Colonic mucosa (tissue), 4 donors: ENCODE data around the gene UNC13B. TPM values are rescaled to one million over a fixed set of nuclear protein-coding genes. Genes with fewer than 3 reads are reported as not detected.

ENCODE experiments used
- DNase-seq: peaks from one replicate; pipeline ENCODE4 v3.0.0-alpha.2; 2020
- H3K27ac ChIP-seq: fragments of 200-600 bp; one replicate; pipeline ENCODE4 v1.8.0; 2021
- H3K27me3 ChIP-seq: fragments of 200-600 bp; one replicate; pipeline ENCODE4 v1.8.0; 2021
- H3K36me3 ChIP-seq: fragments of 200-600 bp; one replicate; pipeline ENCODE4 v1.8.0; 2021
- H3K4me1 ChIP-seq: fragments of 200-600 bp; one replicate; pipeline ENCODE4 v1.8.0; 2021; ENCODE audit warnings: mild to moderate bottlenecking
- H3K4me3 ChIP-seq: fragments of 200-600 bp; one replicate; pipeline ENCODE4 v1.8.0; 2021
- H3K9ac ChIP-seq, 2 donors: one replicate each; pipeline ENCODE4 v1.7.0; 2013; ENCODE audit warnings: control low read depth in 2 of 2, low read depth in 2 of 2, low read length in 2 of 2
- H3K9me3 ChIP-seq: fragments of 200-600 bp; one replicate; pipeline ENCODE4 v1.8.0; 2021
- intact Hi-C: fragments of 100-400 bp; cut with DNase I; formaldehyde crosslinking; loops from one replicate; pipeline ENCODE4 v1.14.1; 2022
- total RNA-seq, 2 donors: library from RNA; stranded (reverse); fragmentation: NEBNext Ultra II Directional in 1 of 2; extraction: Animal tissue kit (Norgen Biotek cat#: 25700) in 1 of 2; gene quantifications; one replicate each; pipeline ENCODE4 v1.2.1, GENCODE V29; 2021
- TF ChIP-seq, protein P1 (sequence below): fragments of 200-600 bp; IDR thresholded peaks from one replicate; pipeline ENCODE4 v1.8.0; 2022; ENCODE audit warnings: antibody characterized with exemption, mild to moderate bottlenecking
- donor health status: healthy.
- donor health status: DM: no; HTN: no; CAD: no.
- donor health status: DM: no; HTN: no; CAD: no.

Gene UNC13B
- total RNA-seq, 2 donors from 2014 or later, result 43.6 to 56.1 TPM

DNA sequence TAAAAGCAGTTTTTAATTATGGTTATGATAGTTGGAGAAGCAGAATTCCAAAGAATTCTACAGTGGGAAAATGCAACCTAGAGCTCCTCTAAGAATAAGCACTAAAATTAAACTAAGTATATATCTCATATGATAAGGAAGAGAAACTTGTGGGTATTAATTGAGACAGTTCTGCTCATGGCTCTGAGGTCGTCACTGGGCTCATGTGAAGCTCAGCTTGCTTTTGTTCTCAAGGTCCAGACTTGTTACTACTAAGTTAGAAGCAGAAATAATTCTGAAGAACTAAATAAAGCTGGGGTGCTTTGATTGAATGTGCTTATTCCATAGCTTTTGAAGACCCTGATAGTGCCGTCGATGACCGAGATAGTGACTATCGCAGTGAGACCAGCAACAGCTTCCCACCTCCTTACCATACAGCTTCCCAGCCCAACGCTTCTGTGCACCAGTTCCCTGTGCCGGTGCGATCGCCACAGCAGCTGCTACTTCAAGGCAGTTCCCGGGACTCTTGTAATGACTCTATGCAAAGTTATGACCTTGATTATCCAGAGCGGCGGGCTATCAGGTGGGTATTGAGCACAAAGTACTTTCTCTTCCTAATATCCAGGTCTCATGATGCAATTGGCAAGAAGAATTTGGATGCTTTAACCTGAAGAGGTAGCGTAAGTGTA, 133.7 kb downstream of the UNC13B start:
- intact Hi-C loops, result no loop called here
- Histone ChIP-seq H3K27me3 (no peaks in the 10 kb centered on the region), H3K27ac (no peak overlapping the region), H3K36me3 (no peaks in the 10 kb centered on the region), H3K9me3 (no peaks in the 10 kb centered on the region), H3K9ac (no peak overlapping the region), H3K4me1 (no peaks in the 10 kb centered on the region), H3K4me3 (no peak overlapping the region)
- DNase-seq, result no peak
- TF ChIP-seq, protein P1, sequence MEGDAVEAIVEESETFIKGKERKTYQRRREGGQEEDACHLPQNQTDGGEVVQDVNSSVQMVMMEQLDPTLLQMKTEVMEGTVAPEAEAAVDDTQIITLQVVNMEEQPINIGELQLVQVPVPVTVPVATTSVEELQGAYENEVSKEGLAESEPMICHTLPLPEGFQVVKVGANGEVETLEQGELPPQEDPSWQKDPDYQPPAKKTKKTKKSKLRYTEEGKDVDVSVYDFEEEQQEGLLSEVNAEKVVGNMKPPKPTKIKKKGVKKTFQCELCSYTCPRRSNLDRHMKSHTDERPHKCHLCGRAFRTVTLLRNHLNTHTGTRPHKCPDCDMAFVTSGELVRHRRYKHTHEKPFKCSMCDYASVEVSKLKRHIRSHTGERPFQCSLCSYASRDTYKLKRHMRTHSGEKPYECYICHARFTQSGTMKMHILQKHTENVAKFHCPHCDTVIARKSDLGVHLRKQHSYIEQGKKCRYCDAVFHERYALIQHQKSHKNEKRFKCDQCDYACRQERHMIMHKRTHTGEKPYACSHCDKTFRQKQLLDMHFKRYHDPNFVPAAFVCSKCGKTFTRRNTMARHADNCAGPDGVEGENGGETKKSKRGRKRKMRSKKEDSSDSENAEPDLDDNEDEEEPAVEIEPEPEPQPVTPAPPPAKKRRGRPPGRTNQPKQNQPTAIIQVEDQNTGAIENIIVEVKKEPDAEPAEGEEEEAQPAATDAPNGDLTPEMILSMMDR, result no peak

DNA sequence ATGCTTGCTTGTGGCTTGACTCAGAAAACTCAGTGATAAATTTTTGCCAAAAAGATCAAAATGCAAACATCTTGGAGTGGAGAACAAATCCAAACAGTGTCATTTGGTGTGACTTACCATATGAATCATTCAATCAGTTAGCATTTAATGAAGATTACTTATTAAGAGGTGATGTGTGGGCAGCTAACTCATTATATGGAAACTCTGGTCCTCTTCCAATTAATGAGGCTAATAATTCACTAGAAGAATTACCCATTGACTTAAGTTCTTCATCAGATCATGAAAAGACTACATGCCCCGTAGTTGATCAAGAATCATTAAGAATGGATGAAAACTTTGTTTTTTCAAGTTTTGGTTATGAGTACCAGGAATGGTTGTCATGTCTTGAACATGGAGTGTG, 141.8 kb downstream of the UNC13B start:
- no peak overlapping the region for H3K9ac ChIP-seq
- intact Hi-C loops, result no loop called here

DNA sequence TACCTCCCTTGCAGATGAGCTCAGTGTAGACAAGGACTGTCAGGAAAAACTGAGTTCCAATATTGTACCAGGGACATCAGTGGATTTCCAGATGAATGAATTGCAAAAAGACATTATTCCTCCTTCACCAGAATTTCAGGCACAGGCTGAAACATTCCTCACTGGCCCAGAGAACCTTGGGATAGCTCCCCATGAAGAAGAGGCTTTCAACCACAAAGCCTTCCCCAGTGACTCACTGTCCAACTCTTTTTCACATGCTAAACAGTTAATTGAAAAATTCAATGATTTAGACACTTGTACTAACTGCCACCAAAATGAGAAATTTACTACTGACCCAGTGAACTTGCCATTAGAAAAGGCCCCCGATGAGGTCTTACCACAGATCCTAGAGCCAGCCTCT, 144.5 kb downstream of the UNC13B start:
- H3K9ac ChIP-seq, result no peak overlapping the region
- TF ChIP-seq, protein P1, result no peak
- no peak overlapping the region for H3K4me3 ChIP-seq
- peaks cover 7% of the 10 kb centered on the region for H3K36me3 ChIP-seq
- DNase-seq, result no peak
- intact Hi-C loops, result no loop called here
- H3K4me1 ChIP-seq, result no peaks in the 10 kb centered on the region
- H3K9me3 ChIP-seq, result no peaks in the 10 kb centered on the region
- no peaks in the 10 kb centered on the region for H3K27me3 ChIP-seq
- no peak overlapping the region for H3K27ac ChIP-seq

More for the DNA sequence above, 141.8 kb downstream of the UNC13B start:
- TF ChIP-seq, protein P1, result no peak
- H3K36me3 ChIP-seq, result no peaks in the 10 kb centered on the region
- DNase-seq, result no peak
- no peaks in the 10 kb centered on the region for H3K4me1 ChIP-seq
- no peak overlapping the region for H3K4me3 ChIP-seq
- H3K27me3 ChIP-seq, result no peaks in the 10 kb centered on the region
- H3K9me3 ChIP-seq, result no peaks in the 10 kb centered on the region
- H3K27ac ChIP-seq, result no peak overlapping the region

DNA sequence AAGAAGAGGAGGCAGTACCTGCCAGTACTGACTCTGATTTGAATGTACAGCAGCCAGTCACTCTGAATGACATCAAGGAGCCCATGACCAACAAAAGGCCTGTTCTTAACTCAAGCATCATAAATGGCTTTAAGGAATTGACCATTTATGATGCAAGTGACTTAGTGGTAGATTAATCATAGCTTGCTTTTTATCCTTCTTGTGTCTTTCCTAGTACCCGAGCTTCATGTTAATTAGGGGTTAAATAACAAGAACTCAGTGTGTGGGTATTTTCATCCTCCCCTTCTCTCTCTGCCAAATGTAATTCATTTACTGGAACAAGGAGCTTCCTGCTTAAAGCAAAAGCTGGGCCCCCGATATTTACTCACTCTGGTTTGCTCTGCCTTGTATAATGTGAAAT, 146.5 kb downstream of the UNC13B start:
- TF ChIP-seq, protein P1, result no peak
- Histone ChIP-seq H3K4me1 (no peaks in the 10 kb centered on the region), H3K9ac (peak overlapping the region in 1 of 2 donors; percentile 19), H3K27ac (no peak overlapping the region), H3K4me3 (no peak overlapping the region), H3K36me3 (peaks cover 7% of the 10 kb centered on the region), H3K27me3 (no peaks in the 10 kb centered on the region), H3K9me3 (no peaks in the 10 kb centered on the region)
- intact Hi-C loops, result no loop called here
- no peak for DNase-seq

DNA sequence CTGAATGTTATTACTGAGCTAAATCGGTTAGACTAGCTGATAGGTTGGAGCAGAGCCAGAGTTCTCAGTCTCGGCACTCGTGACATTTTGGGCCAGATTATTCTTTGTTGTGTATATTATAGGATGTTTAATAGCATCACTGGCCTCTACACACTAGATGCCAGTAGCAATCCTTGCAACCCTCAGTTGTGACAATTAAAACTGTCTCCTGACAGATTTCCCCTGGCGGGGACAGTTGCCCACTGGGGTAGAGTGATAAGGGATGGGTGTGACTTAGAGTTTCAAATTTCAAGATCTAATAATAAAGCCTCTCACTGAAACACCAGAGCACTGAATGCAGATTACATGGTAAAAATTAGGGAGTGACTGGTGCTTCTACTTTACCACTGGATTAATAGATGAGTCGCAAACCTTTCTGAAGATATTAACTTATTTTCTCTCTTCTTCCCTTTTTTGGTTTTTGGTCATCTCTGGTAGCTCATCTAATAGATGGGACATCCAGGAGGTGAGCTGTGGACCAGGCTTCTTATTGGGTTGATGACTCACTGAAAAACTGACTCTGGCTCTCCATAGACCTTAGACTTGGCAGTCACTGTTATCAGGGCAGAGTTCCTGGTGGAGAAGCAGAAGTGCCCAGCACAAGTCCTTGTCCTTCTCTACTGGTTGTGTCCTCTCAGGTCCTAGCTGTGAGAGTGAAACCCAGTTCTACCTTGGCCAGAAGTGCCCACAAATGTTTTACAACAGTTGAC, 150.3 kb downstream of the UNC13B start:
- H3K9ac ChIP-seq, result no peak overlapping the region
- TF ChIP-seq, protein P1, result no peak
- H3K36me3 ChIP-seq, result peaks cover 7% of the 10 kb centered on the region
- H3K9me3 ChIP-seq, result no peaks in the 10 kb centered on the region
- intact Hi-C loops, result no loop called here
- H3K4me3 ChIP-seq, result no peak overlapping the region
- H3K27me3 ChIP-seq, result no peaks in the 10 kb centered on the region
- no peaks in the 10 kb centered on the region for H3K4me1 ChIP-seq
- H3K27ac ChIP-seq, result no peak overlapping the region
- DNase-seq, result no peak
